Ishikawa (cell line): ENCODE measurements around the gene NRG2.

Source experiments
- CEBPB ChIP-seq: IDR thresholded peaks from 2 replicates; pipeline ENCODE4 v1.6.1; 2012
- CREB1 ChIP-seq: IDR thresholded peaks from 2 replicates; pipeline ENCODE4 v1.6.1; 2012; ENCODE audit warnings: low read depth
- EGR1 ChIP-seq: IDR thresholded peaks from 2 replicates; pipeline ENCODE4 v1.6.1; 2012
- EP300 ChIP-seq: IDR thresholded peaks from 2 replicates; pipeline ENCODE4 v1.6.1; 2012; ENCODE audit warnings: borderline replicate concordance
- FOXM1 ChIP-seq: IDR thresholded peaks from 2 replicates; pipeline ENCODE4 v1.6.1; 2012; ENCODE audit warnings: low read depth, borderline replicate concordance
- MAX ChIP-seq: IDR thresholded peaks from 2 replicates; pipeline ENCODE4 v1.6.1; 2012
- NFIC ChIP-seq: IDR thresholded peaks from 2 replicates; pipeline ENCODE4 v1.6.1; 2012
- RAD21 ChIP-seq: IDR thresholded peaks from 2 replicates; pipeline ENCODE4 v1.6.1; 2012; ENCODE audit warnings: low read depth
- REST ChIP-seq: IDR thresholded peaks from 2 replicates; pipeline ENCODE4 v1.6.1; 2012; ENCODE audit warnings: low read depth, mild to moderate bottlenecking
- TAF1 ChIP-seq: IDR thresholded peaks from 2 replicates; pipeline ENCODE4 v1.6.1; 2012; ENCODE audit warnings: low read depth, mild to moderate bottlenecking
- TCF12 ChIP-seq: IDR thresholded peaks from 2 replicates; pipeline ENCODE4 v1.6.1; 2012; ENCODE audit warnings: low read depth
- TEAD4 ChIP-seq: IDR thresholded peaks from 2 replicates; pipeline ENCODE4 v1.6.1; 2012
- USF1 ChIP-seq: IDR thresholded peaks from 2 replicates; pipeline ENCODE4 v1.6.1; 2012
- YY1 ChIP-seq: IDR thresholded peaks from 2 replicates; pipeline ENCODE4 v1.6.1; 2012; ENCODE audit warnings: low read depth
- ZBTB7A ChIP-seq: IDR thresholded peaks from 2 replicates; pipeline ENCODE4 v1.6.1; 2012; ENCODE audit warnings: low read depth

NRG2 gene

GRCh38 chr5:140083120-140083519, 40.0 kb upstream of the NRG2 start:
- TF ChIP-seq USF1 (no peak), NFIC (no peak), TEAD4 (no peak), CEBPB (no peak), TCF12 (no peak), YY1 (no peak), EGR1 (no peak), FOXM1 (no peak), TAF1 (no peak), CREB1 (no peak), ZBTB7A (no peak), EP300 (no peak), MAX (no peak), REST (no peak), RAD21 (no peak)

- TF ChIP-seq REST (peak; percentile 46; the same call in 1 of the 2 replicates), TEAD4 (no peak)
Observed at GRCh38 chr5:140076788-140077187, 33.7 kb upstream of the NRG2 start.

GRCh38 chr5:140076142-140076541, 33.0 kb upstream of the NRG2 start:
- TF ChIP-seq MAX = no peak
- TF ChIP-seq TAF1 = no peak
- TF ChIP-seq EGR1 = no peak
- no peak for TF ChIP-seq USF1
- no peak for TF ChIP-seq RAD21
- no peak for TF ChIP-seq YY1
- no peak for TF ChIP-seq CEBPB
- no peak for TF ChIP-seq FOXM1
- no peak for TF ChIP-seq CREB1
- TF ChIP-seq NFIC = no peak
- no peak for TF ChIP-seq REST
- no peak for TF ChIP-seq TCF12
- TF ChIP-seq TEAD4 = no peak
- TF ChIP-seq ZBTB7A = no peak

GRCh38 chr5:140075371-140075770, 32.3 kb upstream of the NRG2 start:
- TF ChIP-seq RAD21 = peak; percentile 23; the same call in 1 of the 2 replicates
- TF ChIP-seq ZBTB7A = no peak

- no peak for TF ChIP-seq TAF1
- no peak for TF ChIP-seq USF1
- TF ChIP-seq RAD21 = peak; percentile 63
- no peak for TF ChIP-seq CREB1
Observed at GRCh38 chr5:140073296-140073695, 30.2 kb upstream of the NRG2 start.
